ENCODE data around the gene ITFG2. TPM values are rescaled to one million over a fixed set of nuclear protein-coding genes. Genes with fewer than 3 reads are reported as not detected.

The ITFG2 gene
- total and polyA plus RNA-seq, 10 of the 15 experiments (the other 5 are each of a cell fraction or from before 2014, with no cell fraction given): 21.2 to 39.5 (median 25.9) TPM

DNA sequence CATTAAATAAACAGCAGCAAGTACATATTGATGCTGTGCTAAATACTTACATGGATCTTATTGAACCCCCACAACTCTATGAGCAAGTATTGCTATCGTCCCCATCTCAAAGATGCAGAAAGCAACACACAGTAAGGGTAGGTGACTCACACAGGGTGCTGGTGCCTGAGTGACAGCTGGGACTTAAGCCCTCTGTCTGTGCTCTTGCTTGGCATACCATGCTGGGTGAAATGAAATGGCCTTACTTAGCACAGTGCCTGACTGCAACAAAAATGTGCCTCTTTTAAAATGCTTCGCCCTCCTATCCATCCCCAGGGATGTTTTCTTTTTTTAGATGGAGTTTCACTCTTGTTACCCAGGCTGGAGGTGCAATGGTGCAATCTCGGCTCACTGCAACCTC is 43.6 kb downstream of the ITFG2 start:
- ChIA-PET SMC1A (ENCODE audit: uncharacterized antibody, unreplicated experiment) (no interaction called here), POLR2A (no interaction called here), CTCF (interaction anchor here (0.6 to 3.0 kb wide), 2 partner anchors 88 to 1500 kb away, joined by 3 to 24 read pairs; no protein-coding TSS in a partner anchor), RAD21 (ENCODE audit: unreplicated experiment) (no interaction called here)
- TF ChIP-seq GATAD2B (conservative IDR thresholded peaks at IDR 0.05; ENCODE audit: low read depth) (no peak), EED (IDR thresholded peaks at IDR 0.05; ENCODE audit: low read depth) (no peak), CREM (IDR thresholded peaks at IDR 0.05; ENCODE audit: low read depth) (no peak), NRF1 (conservative IDR thresholded peaks at IDR 0.05; ENCODE audit: low read depth, low read length) (no peak), SP1 (IDR thresholded peaks at IDR 0.05; ENCODE audit: low read depth, low read length) (no peak), JUNB (IDR thresholded peaks at IDR 0.05) (no peak)
- TF ChIP-seq, protein P1, sequence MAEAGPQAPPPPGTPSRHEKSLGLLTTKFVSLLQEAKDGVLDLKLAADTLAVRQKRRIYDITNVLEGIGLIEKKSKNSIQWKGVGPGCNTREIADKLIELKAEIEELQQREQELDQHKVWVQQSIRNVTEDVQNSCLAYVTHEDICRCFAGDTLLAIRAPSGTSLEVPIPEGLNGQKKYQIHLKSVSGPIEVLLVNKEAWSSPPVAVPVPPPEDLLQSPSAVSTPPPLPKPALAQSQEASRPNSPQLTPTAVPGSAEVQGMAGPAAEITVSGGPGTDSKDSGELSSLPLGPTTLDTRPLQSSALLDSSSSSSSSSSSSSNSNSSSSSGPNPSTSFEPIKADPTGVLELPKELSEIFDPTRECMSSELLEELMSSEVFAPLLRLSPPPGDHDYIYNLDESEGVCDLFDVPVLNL (IDR thresholded peaks at IDR 0.05; ENCODE audit: low read depth, low read length): no peak
- Histone ChIP-seq H3K4me1 (ENCODE audit: control insufficient read depth, insufficient read depth, low read length) (no peaks in the 10 kb centered on the region), H3K9ac (ENCODE audit: control insufficient read depth, insufficient read depth, low read length) (no peak overlapping the region), H4K20me1 (ENCODE audit: control insufficient read depth, insufficient read depth) (no peaks in the 10 kb centered on the region), H3K27ac (ENCODE audit: control insufficient read depth, insufficient read depth) (no peak overlapping the region), H3K79me2 (ENCODE audit: control insufficient read depth, insufficient read depth, low read length) (no peaks in the 10 kb centered on the region), H3K4me3 (no peak overlapping the region), H2AFZ (ENCODE audit: control insufficient read depth, low read depth, low read length) (no peak overlapping the region), H3K9me3 (replicated peaks; ENCODE audit: control insufficient read depth, insufficient read depth, low read length) (no peaks in the 10 kb centered on the region), H3K27me3 (replicated peaks in 1 of 2; ENCODE audit: control insufficient read depth in 2 of 2, insufficient read depth in 2 of 2, low read length in 1 of 2) (no peaks in the 10 kb centered on the region), H3K36me3 (ENCODE audit: control insufficient read depth in 2 of 2, insufficient read depth in 2 of 2, low read length in 1 of 2) (peaks cover 11% of the 10 kb centered on the region in 2 experiments; a peak in 3 of 4 replicates), H3K4me2 (ENCODE audit: control insufficient read depth, insufficient read depth) (no peak overlapping the region)
- intact Hi-C loops (cut with micrococcal nuclease; ENCODE audit: unreplicated experiment): no loop called here
- ATAC-seq (no peak), FAIRE-seq (no peak), DNase-seq (ENCODE audit: low read depth, low spot score) (no peak)
- 93% methylated on average over 3 of the region's 3 CpGs for WGBS (ENCODE audit: insufficient coverage, insufficient replicate concordance, low lambda C conversion rate, missing lambda C conversion rate)
- in situ Hi-C loops (cut with MboI): no loop called here
- BruUV-seq (replicated peaks): no TSS peak

DNA sequence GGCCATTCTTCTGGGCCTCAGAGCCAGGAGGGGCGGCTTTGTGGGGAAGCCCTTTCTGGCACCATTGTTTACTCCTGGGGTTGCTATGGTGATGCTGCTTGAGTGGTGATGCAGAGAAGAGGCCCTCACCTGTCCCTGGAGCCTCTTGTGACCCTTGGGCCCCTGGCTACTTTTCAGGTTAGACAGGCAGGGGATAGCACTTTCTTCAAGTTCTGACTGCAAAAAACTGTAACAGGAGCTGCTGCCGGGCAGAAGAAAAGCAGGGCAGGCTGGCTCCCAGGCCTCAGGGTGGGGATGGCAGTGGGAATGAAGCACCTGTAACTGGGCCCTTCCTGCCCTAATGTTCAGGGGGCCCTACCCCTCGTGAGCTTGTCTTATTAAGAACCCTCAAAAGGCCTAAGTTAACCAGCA is 44.6 kb downstream of the ITFG2 start, which contains the start of gene TEX52:
Gene TEX52, minus strand, starts transcription at position 19 of the 411 bp plus-strand sequence. Its CDS starts 13 bp downstream, at position 6.
- SMC1A ChIA-PET (ENCODE audit: uncharacterized antibody, unreplicated experiment): no interaction called here
- Histone ChIP-seq H3K27me3 (replicated peaks in 1 of 2; ENCODE audit: control insufficient read depth in 2 of 2, insufficient read depth in 2 of 2, low read length in 1 of 2) (no peaks in the 10 kb centered on the region), H3K4me3 (no peak within 1 kb of the TSS), H2AFZ (ENCODE audit: control insufficient read depth, low read depth, low read length) (no peak within 1 kb of the TSS), H3K4me2 (ENCODE audit: control insufficient read depth, insufficient read depth) (no peak within 1 kb of the TSS), H4K20me1 (ENCODE audit: control insufficient read depth, insufficient read depth) (no peaks in the 10 kb centered on the region), H3K79me2 (ENCODE audit: control insufficient read depth, insufficient read depth, low read length) (no peaks in the 10 kb centered on the region), H3K27ac (ENCODE audit: control insufficient read depth, insufficient read depth) (no peak within 1 kb of the TSS), H3K4me1 (ENCODE audit: control insufficient read depth, insufficient read depth, low read length) (no peaks in the 10 kb centered on the region), H3K9ac (ENCODE audit: control insufficient read depth, insufficient read depth, low read length) (no peak within 1 kb of the TSS), H3K36me3 (ENCODE audit: control insufficient read depth in 2 of 2, insufficient read depth in 2 of 2, low read length in 1 of 2) (peaks cover 11% of the 10 kb centered on the region in 2 experiments; a peak in 3 of 4 replicates), H3K9me3 (replicated peaks; ENCODE audit: control insufficient read depth, insufficient read depth, low read length) (no peaks in the 10 kb centered on the region)
- in situ Hi-C loops (cut with MboI): no loop called here
- intact Hi-C loops (cut with micrococcal nuclease; ENCODE audit: unreplicated experiment): no loop called here
- RAD21 ChIA-PET (ENCODE audit: unreplicated experiment): no interaction called here
- ATAC-seq (no peak; the same call in 2 of the 3 replicates), DNase-seq (ENCODE audit: low read depth, low spot score) (no peak), FAIRE-seq (no peak)
- POLR2A ChIA-PET: no interaction called here
- TF ChIP-seq JUNB (IDR thresholded peaks at IDR 0.05): no peak
- TF ChIP-seq, protein P2, sequence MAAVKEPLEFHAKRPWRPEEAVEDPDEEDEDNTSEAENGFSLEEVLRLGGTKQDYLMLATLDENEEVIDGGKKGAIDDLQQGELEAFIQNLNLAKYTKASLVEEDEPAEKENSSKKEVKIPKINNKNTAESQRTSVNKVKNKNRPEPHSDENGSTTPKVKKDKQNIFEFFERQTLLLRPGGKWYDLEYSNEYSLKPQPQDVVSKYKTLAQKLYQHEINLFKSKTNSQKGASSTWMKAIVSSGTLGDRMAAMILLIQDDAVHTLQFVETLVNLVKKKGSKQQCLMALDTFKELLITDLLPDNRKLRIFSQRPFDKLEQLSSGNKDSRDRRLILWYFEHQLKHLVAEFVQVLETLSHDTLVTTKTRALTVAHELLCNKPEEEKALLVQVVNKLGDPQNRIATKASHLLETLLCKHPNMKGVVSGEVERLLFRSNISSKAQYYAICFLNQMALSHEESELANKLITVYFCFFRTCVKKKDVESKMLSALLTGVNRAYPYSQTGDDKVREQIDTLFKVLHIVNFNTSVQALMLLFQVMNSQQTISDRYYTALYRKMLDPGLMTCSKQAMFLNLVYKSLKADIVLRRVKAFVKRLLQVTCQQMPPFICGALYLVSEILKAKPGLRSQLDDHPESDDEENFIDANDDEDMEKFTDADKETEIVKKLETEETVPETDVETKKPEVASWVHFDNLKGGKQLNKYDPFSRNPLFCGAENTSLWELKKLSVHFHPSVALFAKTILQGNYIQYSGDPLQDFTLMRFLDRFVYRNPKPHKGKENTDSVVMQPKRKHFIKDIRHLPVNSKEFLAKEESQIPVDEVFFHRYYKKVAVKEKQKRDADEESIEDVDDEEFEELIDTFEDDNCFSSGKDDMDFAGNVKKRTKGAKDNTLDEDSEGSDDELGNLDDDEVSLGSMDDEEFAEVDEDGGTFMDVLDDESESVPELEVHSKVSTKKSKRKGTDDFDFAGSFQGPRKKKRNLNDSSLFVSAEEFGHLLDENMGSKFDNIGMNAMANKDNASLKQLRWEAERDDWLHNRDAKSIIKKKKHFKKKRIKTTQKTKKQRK (IDR thresholded peaks at IDR 0.05; ENCODE audit: low read depth, low read length): no peak
- TF ChIP-seq POLR2A (IDR thresholded peaks at IDR 0.05; ENCODE audit: low read depth, low read length): peak; percentile 27; the same call in 1 of the 2 replicates
- BruUV-seq (replicated peaks): no TSS peak
- CTCF ChIA-PET: interaction anchor here (1.6 kb wide), 1 partner anchor 11 kb away, joined by 4 read pairs; no protein-coding TSS in a partner anchor
- WGBS (ENCODE audit: insufficient coverage, insufficient replicate concordance, low lambda C conversion rate, missing lambda C conversion rate): 88% methylated on average over 3 of the region's 3 CpGs

Data from GM12878 (cell line).